ENCODE measurements around the gene TBC1D10B. TPM values are rescaled to one million over a fixed set of nuclear protein-coding genes. Genes with fewer than 3 reads are reported as not detected.

The TBC1D10B gene
- total RNA-seq, 1 donor from 2014 or later = 73.6 TPM

- Mint-ChIP-seq H3K4me1 (ENCODE audit: low read depth) (peaks cover 47% of the 10 kb centered on the region), H3K4me3 (peak overlapping the region; percentile 97), H3K27me3 (ENCODE audit: insufficient read depth) (peaks cover 2% of the 10 kb centered on the region), H3K9me3 (no peaks in the 10 kb centered on the region), H3K36me3 (ENCODE audit: low read depth) (peaks cover 21% of the 10 kb centered on the region), H3K27ac (no peak overlapping the region)
- intact Hi-C loops (cut with micrococcal nuclease) = loop anchor here (5.0 to 10.0 kb wide), 2 partner anchors 382 to 569 kb away; partner anchors contain the start of genes HIRIP3, INO80E and MAZ
- DNase-seq (ENCODE audit: low spot score) = no peak
These were observed 6.2 kb upstream of the TBC1D10B start for GRCh38 chr16:30376461-30376902.

- no peak overlapping the region for H3K27ac Mint-ChIP-seq
- H3K36me3 Mint-ChIP-seq (ENCODE audit: low read depth) = peaks cover 17% of the 10 kb centered on the region
- intact Hi-C loops (cut with micrococcal nuclease) = loop anchor here (5.0 to 10.0 kb wide), 2 partner anchors 381 to 569 kb away; partner anchors contain the start of genes HIRIP3, INO80E and MAZ
- H3K9me3 Mint-ChIP-seq = no peaks in the 10 kb centered on the region
- DNase-seq (ENCODE audit: low spot score) = no peak
- H3K27me3 Mint-ChIP-seq (ENCODE audit: insufficient read depth) = peaks cover 2% of the 10 kb centered on the region
- no peak overlapping the region for H3K4me3 Mint-ChIP-seq
- H3K4me1 Mint-ChIP-seq (ENCODE audit: low read depth) = peaks cover 47% of the 10 kb centered on the region
These were observed 5.6 kb upstream of the TBC1D10B start for GRCh38 chr16:30375864-30376263.

DNA sequence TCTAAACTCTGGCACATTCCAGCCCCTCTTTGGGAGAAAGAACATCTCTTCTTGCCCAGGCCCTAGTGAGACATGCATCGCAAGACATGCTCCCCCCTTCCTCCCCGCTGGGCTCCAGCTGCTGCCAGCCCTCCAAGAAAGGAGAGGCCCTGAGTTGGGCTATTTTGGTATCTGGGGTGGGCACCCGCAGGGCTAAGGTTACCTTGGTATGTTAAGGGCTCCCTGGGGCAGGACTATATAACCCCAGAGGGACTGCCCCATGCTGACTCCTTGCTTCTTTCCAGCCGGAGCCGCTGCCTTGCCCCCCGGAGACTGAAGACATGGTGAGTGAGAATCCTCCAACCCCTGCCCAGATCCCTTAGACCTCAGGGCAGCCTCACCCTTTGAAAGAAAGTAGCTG, 4.2 kb upstream of the TBC1D10B start, which contains the start of gene MYL11:
Gene MYL11 (plus strand): TSS at position 265 of the 400 bp plus-strand sequence. CDS start 56 bp downstream, at position 321.
- Mint-ChIP-seq H3K27me3 (ENCODE audit: insufficient read depth) (peaks cover 2% of the 10 kb centered on the region), H3K4me3 (peak within 1 kb of the TSS; percentile 30), H3K27ac (no peak within 1 kb of the TSS), H3K36me3 (ENCODE audit: low read depth) (peaks cover 9% of the 10 kb centered on the region), H3K4me1 (ENCODE audit: low read depth) (peaks cover 33% of the 10 kb centered on the region), H3K9me3 (no peaks in the 10 kb centered on the region)
- no peak for DNase-seq (ENCODE audit: low spot score)
- intact Hi-C loops (cut with micrococcal nuclease) = loop anchor here (10.0 kb wide), 1 partner anchor 380 kb away; the partner anchor contains the start of genes HIRIP3 and INO80E

- intact Hi-C loops (cut with micrococcal nuclease) = loop anchor here (10.0 kb wide), 1 partner anchor 378 kb away; the partner anchor contains the start of genes HIRIP3 and INO80E
- DNase-seq (ENCODE audit: low spot score) = no peak
- Mint-ChIP-seq H3K27ac (no peak overlapping the region), H3K4me1 (ENCODE audit: low read depth) (peaks cover 33% of the 10 kb centered on the region), H3K36me3 (ENCODE audit: low read depth) (peaks cover 3% of the 10 kb centered on the region), H3K27me3 (ENCODE audit: insufficient read depth) (peaks cover 2% of the 10 kb centered on the region), H3K4me3 (no peak overlapping the region), H3K9me3 (no peaks in the 10 kb centered on the region)
These were observed 2.4 kb upstream of the TBC1D10B start for GRCh38 chr16:30372725-30373124.

- no peak for DNase-seq (ENCODE audit: low spot score)
- peaks cover 1% of the 10 kb centered on the region for H3K27me3 Mint-ChIP-seq (ENCODE audit: insufficient read depth)
- H3K4me1 Mint-ChIP-seq (ENCODE audit: low read depth) = peaks cover 33% of the 10 kb centered on the region
- H3K27ac Mint-ChIP-seq = peak overlapping the region; percentile 89
- intact Hi-C loops (cut with micrococcal nuclease) = loop anchor here (10.0 kb wide), 1 partner anchor 377 kb away; the partner anchor contains the start of genes HIRIP3 and INO80E
- H3K36me3 Mint-ChIP-seq (ENCODE audit: low read depth) = peaks cover 6% of the 10 kb centered on the region
- no peaks in the 10 kb centered on the region for H3K9me3 Mint-ChIP-seq
- peak overlapping the region; percentile 81 for H3K4me3 Mint-ChIP-seq
These were observed 1.9 kb upstream of the TBC1D10B start for GRCh38 chr16:30372038-30372712.

- DNase-seq (ENCODE audit: low spot score) = no peak
- Mint-ChIP-seq H3K4me3 (peak overlapping the region; percentile 81), H3K27ac (peak overlapping the region; percentile 89), H3K4me1 (ENCODE audit: low read depth) (peaks cover 37% of the 10 kb centered on the region), H3K9me3 (no peaks in the 10 kb centered on the region), H3K27me3 (ENCODE audit: insufficient read depth) (no peaks in the 10 kb centered on the region), H3K36me3 (ENCODE audit: low read depth) (peaks cover 12% of the 10 kb centered on the region)
- intact Hi-C loops (cut with micrococcal nuclease) = loop anchor here (1.0 to 10.0 kb wide), 4 partner anchors 37 to 552 kb away; partner anchors contain the start of genes FBXL19, HIRIP3, INO80E and PRR14
These were observed 1.0 kb upstream of the TBC1D10B start for GRCh38 chr16:30371248-30371816.

GRCh38 chr16:30369938-30370455, 297 bp downstream of the TBC1D10B start:
- H3K27me3 Mint-ChIP-seq (ENCODE audit: insufficient read depth) = no peaks in the 10 kb centered on the region
- intact Hi-C loops (cut with micrococcal nuclease) = loop anchor here (1.0 to 10.0 kb wide), 10 partner anchors 8 to 375 kb away; partner anchors contain the start of genes CD2BP2, FBRS, HIRIP3 and INO80E
- H3K27ac Mint-ChIP-seq = no peak overlapping the region
- peaks cover 47% of the 10 kb centered on the region for H3K4me1 Mint-ChIP-seq (ENCODE audit: low read depth)
- H3K4me3 Mint-ChIP-seq = peak overlapping the region; percentile 81
- DNase-seq (ENCODE audit: low spot score) = no peak
- peaks cover 20% of the 10 kb centered on the region for H3K36me3 Mint-ChIP-seq (ENCODE audit: low read depth)
- H3K9me3 Mint-ChIP-seq = no peaks in the 10 kb centered on the region

DNA sequence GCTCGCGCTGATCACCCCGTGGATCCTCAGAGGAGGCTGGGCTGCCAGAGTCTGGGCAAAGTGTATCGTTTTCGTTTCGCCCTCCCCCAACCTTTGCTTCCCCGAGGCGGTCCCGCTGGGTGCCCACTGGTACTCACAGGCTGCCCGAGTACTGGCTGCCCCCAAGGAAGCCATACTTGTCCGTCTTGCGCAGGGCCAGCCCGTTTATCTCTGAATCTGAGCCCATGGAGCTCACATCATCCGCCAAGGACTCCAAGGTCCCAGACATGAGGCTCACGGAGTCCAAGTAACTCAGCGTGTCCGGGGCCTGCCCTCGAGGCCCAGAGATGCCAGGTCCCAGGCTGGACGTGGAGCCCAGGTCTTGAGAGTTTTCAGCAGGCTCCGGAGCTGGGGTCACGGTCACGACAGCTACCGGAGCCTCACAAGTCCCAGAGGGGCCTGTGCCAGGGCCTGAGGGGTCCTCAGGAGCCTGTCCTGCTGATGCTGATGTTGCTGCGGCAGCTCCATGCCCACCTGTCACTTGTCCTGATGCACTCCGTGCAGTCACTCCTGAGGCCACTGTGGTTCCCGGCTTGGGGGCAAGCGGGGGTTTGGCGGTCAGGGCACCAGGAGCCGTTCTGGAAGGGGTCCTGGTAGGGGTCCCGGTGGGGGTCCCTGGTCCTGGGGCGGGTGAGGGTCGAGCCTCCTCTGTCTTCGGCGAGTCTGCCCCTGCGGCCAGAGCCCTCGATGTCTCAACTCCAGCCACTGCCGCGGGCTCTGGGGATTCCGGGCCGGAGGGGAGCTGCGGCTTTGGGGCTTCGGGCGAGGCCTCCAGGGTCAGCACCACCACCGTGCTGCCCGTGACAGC, 980 bp downstream of the TBC1D10B start:
- no peak for DNase-seq (ENCODE audit: low spot score)
- intact Hi-C loops (cut with micrococcal nuclease) = no loop called here
- H3K9me3 Mint-ChIP-seq = no peaks in the 10 kb centered on the region
- H3K27ac Mint-ChIP-seq = peak overlapping the region; percentile 79
- H3K4me1 Mint-ChIP-seq (ENCODE audit: low read depth) = peaks cover 52% of the 10 kb centered on the region
- H3K36me3 Mint-ChIP-seq (ENCODE audit: low read depth) = peaks cover 24% of the 10 kb centered on the region
- H3K4me3 Mint-ChIP-seq = peak overlapping the region; percentile 94
- H3K27me3 Mint-ChIP-seq (ENCODE audit: insufficient read depth) = no peaks in the 10 kb centered on the region

- Mint-ChIP-seq H3K36me3 (ENCODE audit: low read depth) (peaks cover 24% of the 10 kb centered on the region), H3K27me3 (ENCODE audit: insufficient read depth) (no peaks in the 10 kb centered on the region), H3K27ac (peak overlapping the region; percentile 79), H3K4me3 (peak overlapping the region; percentile 94), H3K4me1 (ENCODE audit: low read depth) (peaks cover 53% of the 10 kb centered on the region), H3K9me3 (no peaks in the 10 kb centered on the region)
- DNase-seq (ENCODE audit: low spot score) = no peak
- intact Hi-C loops (cut with micrococcal nuclease) = no loop called here
These were observed 1.6 kb downstream of the TBC1D10B start for GRCh38 chr16:30368792-30369090.

DNA sequence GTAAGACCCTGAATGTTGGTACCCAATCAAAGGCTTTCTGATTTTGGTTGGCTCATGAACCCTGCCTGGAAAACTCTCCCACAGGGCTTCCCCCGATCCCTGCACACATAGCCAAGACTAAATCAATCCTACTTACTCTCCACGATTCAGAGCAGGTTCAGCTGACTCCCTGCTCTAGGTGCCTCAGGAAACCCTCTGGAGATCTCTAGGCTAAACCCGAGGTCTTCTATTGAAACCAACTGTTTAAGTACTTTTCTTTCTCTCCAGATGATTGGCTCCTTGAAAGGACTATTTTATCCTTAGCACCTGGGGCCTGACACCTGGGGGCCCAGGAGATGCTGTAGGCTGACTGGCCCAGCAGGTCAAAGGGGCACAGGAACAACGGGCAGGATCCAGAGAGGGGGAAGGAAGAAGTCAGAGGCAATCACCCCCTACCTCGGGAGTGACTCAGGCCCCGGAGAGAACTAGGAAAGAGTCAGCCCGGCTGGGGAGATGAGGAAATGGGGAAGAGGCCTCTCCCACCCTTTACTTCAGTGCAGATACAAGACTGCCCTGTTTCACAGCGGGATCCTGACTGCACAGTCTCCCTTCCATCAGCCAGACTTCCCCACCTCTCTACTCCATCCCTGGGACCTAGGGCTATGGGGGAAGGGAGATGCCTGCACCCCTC, 2.0 kb downstream of the TBC1D10B start:
- Mint-ChIP-seq H3K4me1 (ENCODE audit: low read depth) (peaks cover 53% of the 10 kb centered on the region), H3K9me3 (no peaks in the 10 kb centered on the region), H3K27me3 (ENCODE audit: insufficient read depth) (no peaks in the 10 kb centered on the region), H3K27ac (peak overlapping the region; percentile 79), H3K4me3 (peak overlapping the region; percentile 94), H3K36me3 (ENCODE audit: low read depth) (peaks cover 25% of the 10 kb centered on the region)
- no peak for DNase-seq (ENCODE audit: low spot score)
- intact Hi-C loops (cut with micrococcal nuclease) = no loop called here

DNA sequence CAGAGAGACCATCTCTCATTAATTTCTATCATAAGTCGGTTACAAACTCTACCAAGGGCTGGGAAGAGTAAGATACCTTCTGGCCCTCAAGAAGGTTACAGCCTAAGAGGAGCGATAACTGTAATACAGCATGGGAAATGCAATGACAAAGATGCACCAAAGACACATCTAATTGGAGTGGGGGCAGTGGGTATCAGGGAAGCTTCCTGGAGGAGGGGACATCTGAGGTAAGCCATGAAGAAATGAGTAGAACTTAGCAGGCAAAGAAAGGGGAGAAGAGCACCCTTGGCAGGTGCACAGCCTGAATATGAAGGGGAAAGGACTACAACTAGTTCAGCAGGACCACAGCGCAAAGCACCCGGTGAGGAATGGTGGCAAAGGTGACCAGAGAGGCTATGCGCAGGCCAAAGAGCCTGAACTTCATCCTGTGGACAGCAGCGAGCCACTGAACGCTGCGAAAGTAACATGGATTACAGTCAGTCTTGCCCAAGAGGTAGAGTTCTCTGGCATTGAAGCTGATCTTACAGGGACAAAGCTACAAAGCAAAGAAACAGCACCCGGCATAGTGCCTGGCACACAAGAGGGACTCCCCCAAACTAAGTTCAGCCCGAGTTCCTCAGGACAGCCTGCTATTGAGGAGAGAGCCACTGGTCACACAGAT, 2.8 kb downstream of the TBC1D10B start:
- Mint-ChIP-seq H3K9me3 (no peaks in the 10 kb centered on the region), H3K27ac (peak overlapping the region; percentile 79), H3K4me1 (ENCODE audit: low read depth) (peaks cover 53% of the 10 kb centered on the region), H3K36me3 (ENCODE audit: low read depth) (peaks cover 29% of the 10 kb centered on the region), H3K27me3 (ENCODE audit: insufficient read depth) (no peaks in the 10 kb centered on the region), H3K4me3 (peak overlapping the region; percentile 94)
- DNase-seq (ENCODE audit: low spot score) = no peak
- intact Hi-C loops (cut with micrococcal nuclease) = no loop called here
